Superior temporal gyrus (tissue), 1 donor: ENCODE measurements around the gene CROCC.
"Not testable (repeated sequence)": the region's sequence is repeated elsewhere in the genome, so short reads cannot be mapped to it uniquely, and the experiment has no call there.

Source experiments
- DNase-seq: peaks from one replicate; pipeline ENCODE4 v3.0.0-alpha.2; 2016; ENCODE audit errors: extremely low spot score

The CROCC gene

DNA sequence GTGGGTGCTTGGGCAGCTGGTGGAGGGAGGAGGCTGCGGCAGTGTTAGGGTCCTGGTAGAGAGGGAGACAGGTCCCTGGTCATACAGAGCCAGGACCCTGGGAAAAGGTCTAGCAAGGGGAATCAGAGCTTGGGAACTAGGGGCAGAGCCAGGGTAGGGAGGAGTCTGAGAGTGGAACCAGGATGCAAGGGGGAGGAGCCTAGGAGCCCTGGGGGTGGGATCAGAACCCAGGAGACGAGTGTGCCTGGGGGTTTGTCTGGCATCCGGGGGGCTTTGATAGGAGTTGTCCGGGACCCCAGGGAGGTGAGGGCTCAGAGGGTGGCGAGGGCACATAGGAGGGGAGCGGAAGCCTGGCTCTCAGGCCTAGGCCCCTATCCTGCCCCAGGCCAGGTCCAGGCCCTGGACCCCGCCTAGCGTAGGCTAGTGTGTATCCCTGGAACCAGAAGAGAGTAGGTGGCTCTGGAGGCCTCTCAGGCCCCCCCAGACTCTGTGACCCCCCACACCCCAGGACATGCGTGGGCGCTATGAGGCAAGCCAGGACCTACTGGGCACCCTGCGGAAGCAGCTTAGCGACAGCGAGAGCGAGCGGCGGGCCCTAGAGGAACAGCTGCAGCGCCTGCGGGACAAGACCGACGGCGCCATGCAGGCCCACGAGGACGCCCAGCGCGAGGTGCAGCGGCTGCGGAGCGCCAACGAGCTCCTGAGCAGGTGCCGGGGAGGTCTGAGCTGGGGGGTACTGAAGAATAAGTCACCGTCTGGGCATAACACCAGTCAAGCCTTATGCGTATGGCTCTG, 17.9 kb downstream of the CROCC start:
- not testable (repeated sequence) for DNase-seq

DNA sequence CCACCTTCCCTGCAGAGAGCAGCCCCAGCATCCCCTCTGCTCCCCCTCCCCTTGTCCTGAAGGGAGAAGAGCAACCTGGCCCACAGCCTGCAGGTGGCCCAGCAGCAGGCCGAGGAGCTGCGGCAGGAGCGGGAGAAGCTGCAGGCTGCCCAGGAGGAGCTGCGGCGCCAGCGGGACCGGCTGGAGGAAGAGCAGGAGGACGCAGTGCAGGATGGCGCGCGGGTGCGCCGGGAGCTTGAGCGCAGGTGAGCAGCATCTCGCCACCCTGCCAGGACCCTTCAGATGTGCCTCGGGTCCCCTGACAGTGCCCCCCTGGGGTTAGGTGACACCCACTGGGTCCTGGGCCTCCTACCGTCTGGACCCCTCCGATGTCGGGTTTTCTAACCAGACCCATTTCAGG, 22.3 kb downstream of the CROCC start:
- DNase-seq: no peak

DNA sequence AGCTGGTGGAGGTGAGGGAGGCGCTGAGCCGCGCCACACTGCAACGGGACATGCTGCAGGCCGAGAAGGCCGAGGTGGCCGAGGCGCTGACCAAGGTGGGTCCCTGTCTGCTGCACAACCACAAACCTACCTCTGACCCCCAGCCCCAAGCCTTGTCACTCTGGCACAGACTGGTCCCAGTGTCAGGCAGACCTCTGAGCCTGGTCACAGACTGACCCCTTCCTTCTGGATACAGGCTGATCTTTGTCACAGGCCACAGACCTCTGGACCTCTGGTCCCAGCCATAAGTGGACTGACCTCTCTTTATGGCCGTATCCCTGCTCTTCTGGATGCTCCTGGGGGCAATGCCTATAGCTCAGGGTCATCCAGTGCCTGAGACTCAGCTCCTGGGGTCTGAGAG, 23.8 kb downstream of the CROCC start:
- not testable (repeated sequence) for DNase-seq

DNA sequence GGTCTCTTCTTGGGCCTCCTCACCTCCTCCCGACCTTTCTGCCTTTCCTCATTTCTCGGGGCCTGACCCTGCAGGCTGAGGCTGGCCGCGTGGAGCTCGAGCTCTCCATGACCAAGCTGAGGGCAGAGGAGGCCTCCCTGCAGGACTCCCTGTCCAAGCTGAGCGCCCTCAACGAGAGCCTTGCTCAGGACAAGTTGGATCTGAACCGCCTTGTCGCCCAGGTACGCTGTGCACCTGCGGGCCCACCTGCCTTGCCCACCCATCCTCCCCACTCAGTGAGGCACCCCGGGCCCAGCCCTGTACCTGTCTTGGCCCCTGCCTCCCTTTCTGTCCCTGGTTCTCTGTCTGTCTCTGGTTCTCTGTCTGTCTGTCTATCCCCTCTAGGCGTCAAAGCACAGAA, 24.5 kb downstream of the CROCC start:
- DNase-seq: not testable (repeated sequence)

DNA sequence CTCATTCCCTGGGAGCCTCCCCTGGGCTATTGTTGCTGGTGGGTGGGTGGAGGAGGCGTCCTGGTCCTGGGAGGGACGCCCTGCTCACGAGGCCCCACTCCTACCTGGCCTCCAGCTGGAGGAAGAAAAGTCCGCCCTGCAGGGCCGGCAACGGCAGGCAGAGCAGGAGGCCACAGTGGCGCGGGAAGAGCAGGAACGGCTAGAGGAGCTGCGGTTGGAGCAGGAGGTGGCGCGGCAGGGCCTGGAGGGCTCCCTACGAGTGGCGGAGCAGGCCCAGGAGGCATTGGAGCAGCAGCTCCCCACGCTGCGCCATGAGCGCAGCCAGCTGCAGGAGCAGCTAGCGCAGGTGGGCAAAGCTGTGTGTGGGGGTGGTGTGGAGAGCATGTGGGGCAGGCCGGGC, 24.9 kb downstream of the CROCC start:
- no peak for DNase-seq

DNA sequence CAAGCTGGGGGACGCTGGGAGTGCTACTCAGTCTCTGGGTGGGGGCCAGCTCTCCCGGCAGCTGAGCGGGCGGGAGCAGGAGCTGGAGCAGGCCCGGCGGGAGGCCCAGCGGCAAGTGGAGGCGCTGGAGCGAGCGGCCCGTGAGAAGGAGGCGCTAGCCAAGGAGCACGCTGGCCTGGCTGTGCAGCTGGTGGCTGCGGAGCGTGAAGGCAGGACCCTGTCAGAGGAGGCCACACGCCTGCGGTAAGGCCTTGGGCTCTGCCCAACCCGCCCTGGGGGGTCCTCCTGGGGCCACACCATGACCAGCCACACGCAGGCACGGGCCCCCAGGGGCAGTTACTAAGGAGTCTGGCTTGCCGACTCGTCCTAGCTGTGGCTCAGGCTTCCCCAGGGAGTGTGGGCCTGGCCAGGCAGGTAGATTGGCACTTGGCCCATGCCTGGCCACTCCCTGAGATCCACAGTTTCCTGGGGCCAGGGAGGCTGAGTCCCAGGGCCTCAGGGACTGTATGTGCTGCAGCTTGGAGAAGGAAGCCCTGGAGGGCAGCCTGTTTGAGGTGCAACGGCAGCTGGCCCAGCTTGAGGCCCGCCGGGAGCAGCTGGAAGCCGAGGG, 26.7 kb downstream of the CROCC start:
- not testable (repeated sequence) for DNase-seq

DNA sequence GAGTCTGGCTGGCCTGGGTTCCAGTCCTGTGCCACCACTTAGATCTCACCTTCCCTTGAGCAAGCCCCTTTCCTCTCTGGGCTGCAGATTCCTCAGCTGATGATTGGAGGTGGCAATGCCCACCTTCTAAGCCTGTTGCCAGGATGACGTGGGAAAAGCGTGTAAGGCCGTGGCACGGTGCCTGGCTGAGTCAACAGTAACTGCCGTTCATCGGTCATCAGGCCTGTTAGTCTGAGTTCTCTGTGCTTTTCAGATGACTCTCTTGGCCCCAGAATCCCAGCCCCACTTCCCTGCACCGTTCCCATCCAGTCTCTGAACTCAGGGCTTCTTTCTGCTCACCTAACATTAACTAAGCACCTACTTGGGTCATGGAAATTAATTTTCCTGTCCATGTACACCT, 27.3 kb downstream of the CROCC start:
- not testable (repeated sequence) for DNase-seq

DNA sequence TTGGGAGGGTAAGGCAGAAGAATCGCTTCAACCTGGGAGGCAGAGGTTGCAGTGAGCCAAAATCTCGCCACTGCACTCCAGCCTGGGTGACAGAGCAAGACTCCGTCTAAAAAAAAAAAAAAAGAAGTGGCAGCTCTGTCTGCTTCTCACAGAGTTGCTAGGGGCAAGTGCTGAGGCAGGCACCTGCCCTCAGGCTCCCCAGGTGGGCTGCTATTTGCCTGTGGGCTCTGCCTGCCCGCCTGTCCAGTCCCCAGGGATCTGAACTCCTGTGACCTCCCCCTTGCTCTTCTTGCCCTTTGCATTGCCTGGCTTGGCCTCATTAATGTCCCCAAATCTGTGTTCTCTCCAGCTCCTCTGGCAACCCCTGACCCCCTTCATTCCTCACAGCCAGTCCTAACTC, 30.6 kb downstream of the CROCC start:
- DNase-seq: not testable (repeated sequence)

DNA sequence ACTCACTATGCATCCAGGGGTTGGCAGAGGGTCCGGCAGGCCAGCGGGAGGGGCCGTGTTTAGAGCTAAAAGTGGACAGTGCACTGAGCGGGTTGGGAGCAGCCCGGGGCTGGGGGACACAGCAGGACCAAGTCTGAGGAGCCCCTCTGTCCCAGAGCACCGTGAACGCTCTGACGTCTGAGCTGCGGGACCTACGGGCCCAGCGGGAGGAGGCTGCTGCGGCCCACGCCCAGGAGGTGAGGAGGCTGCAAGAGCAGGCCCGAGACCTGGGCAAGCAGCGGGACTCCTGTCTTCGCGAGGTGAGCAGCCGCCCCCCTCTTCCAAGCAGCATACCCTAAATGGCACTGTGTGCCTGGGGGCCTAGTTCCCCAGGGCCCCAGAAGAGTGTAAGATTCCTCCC, 32.8 kb downstream of the CROCC start:
- DNase-seq: no peak

DNA sequence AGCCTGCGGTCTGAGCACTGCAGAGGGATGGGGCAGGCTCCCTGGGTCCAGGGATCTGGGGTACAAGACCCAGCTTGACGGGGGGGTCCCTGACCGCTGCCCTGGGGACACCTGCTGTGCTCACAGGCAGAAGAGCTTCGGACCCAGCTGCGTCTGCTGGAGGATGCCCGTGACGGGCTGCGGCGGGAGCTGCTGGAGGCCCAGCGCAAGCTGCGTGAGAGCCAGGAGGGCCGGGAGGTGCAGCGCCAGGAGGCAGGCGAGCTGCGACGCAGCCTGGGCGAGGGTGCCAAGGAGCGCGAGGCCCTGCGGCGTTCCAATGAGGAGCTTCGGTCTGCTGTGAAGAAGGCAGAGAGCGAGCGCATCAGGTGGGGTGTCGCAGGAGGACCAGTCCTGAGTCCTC, 33.5 kb downstream of the CROCC start:
- no peak for DNase-seq

DNA sequence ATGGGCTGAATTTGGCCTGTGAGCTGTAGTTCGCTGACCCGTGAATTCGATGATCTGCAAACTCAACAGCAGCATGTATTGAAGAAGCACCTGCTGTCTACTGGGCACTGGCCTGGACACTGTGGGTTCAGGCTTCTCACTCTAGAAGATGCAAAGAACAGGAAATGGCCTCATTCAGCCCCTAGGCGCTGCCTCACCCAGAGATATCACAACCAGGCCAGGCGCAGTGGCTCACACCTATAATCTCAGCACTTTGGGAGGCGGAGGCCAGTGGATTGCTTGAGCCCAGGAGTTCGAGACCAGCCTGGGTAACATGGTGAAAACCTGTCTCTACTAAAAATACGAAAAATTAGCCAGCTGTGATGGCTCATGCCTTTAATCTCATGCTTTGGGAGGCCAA, 35.0 kb downstream of the CROCC start:
- DNase-seq: no peak

DNA sequence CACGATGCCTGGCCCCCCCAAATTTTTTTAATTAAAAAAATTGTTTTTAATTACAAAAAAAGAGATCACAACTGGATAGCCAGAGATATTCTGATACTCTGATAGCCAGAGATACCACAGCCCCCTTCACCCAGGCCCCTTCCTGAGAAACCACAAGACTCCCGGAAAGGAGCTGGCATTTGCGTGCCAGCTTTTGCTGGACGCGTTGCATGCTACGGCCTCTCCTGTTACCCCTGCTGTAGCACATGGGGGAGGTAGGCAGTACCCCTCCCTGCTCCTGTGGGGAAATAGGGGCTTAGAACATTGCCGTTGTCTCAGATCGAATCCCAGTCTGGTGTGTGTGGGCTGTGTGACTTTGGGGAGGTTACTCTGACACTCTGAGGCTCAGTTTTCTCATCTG, 36.0 kb downstream of the CROCC start:
- no peak for DNase-seq

DNA sequence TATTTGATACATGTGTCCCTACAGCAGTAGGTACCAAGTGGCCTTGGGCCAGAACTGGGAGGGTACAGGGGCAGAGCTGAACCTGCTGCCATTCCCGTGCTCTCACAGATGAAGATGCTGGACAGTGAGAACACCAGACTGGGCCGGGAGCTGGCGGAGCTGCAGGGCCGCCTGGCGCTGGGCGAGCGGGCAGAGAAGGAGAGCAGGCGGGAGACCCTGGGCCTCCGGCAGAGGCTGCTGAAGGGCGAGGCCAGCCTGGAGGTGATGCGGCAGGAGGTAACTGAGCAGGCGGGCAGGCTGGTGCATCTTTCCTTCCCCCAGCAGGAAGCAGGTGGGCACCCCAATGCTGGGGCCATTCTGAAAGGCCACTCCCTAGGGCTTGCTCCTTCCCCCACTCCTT, 36.7 kb downstream of the CROCC start:
- no peak for DNase-seq

DNA sequence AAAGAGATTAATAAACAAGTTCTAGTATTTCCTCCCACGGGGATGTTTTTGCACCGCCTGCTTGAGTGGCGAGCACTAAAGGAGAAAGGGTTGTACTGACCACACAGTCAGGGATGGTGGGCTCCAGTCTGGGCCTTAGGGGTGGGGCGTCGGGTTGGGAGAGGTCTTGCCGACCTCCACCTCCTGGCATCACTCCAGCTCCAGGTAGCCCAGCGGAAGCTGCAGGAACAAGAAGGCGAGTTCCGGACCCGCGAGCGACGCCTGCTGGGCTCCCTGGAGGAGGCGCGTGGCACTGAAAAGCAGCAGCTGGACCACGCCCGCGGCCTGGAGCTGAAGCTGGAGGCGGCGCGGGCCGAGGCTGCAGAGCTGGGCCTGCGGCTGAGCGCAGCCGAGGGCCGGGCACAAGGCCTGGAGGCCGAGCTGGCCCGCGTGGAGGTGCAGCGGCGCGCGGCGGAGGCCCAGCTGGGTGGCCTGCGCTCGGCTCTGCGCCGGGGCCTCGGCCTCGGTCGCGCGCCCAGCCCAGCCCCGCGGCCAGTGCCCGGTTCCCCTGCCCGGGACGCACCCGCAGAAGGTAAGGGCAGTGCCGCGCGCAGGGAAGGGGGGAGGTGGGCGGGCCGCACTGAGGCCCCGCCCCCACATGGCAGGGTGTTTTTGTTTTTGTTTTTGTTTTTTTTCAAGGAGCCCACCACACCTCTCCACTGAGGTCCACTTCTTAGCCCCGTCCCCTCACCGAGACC, 39.0 kb downstream of the CROCC start:
- DNase-seq: peak; percentile 34

DNA sequence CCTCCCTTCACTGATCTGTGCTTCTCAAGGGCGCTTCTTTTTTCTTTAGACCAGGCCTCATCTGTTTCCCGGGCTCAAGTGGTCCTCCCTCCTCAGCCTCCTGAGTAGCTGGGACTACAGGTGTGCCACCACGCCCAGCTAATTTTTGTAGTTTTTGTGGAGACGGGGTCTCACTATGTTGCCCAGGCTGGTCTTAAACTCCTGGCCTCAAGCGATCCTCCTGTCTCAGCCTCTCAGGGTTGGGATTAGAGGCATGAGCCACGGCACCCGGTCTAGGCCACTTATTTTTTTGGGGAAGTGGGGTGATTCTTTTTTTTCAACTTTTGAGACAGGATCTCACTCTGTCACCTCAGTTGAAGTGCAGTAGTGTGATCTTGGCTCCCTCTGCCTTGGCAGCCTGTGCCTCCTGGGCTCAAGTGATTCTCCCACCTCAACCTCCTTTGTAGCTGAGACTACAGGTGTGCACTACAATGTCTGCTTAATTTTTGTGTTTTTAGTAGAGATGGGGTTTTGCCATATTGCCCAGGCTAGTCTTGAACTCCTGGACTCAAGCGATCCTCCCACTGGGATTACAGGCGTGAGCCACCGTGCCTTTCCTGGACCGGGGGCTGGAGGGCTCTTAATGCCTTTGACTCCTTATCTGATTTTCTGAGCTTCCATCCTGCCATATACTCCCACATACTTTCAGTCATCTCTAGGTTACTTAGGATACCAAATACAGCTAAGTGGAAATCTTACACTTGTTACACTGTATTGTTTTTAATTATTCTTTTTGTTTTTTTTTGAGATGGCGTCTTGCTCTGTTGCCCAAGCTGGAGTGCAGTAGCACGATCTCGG, 39.8 kb downstream of the CROCC start:
- no peak for DNase-seq

DNA sequence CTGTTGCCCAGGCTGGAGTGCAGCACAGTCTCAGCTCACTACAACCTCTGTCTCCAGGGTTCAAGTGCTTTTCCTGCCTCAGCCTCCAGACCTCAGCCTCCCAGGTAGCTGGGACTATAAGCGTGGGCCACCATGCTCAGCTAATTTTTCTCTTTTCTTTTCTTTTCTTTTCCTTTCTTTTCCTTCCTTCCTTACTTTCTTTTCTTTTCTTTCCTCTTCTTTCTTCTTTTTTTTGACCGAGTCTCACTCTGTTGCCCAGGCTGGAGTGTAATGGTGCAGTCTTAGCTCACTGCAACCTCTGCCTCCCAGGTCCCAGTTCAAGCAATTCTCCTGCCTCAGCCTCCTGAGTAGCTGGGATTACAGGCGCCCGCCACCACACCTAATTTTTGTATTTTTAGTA, 42.4 kb downstream of the CROCC start:
- not testable (repeated sequence) for DNase-seq

DNA sequence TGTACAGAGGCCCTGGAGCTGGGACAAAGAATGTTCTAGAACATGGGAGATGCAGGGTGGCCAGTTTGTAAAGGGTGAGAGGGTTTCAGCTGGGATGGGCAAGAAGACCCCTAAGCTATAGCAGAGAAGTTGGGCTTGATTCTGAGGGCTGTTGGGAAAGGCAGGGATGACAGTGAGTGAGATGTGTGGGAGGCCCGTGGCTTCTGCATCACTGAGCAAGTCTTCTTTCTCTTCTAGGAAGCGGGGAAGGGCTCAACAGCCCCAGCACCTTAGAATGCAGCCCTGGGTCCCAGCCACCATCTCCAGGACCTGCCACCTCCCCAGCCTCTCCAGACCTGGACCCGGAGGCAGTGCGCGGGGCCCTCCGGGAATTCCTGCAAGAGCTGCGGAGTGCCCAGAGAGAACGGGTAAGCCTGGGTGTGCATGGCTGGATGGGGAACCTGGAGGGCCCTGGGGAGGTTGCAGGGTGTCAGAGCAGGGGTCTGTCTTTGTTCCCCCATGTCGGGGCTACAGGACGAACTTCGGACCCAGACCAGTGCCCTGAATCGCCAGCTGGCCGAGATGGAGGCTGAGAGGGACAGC, 43.8 kb downstream of the CROCC start:
- DNase-seq: no peak

DNA sequence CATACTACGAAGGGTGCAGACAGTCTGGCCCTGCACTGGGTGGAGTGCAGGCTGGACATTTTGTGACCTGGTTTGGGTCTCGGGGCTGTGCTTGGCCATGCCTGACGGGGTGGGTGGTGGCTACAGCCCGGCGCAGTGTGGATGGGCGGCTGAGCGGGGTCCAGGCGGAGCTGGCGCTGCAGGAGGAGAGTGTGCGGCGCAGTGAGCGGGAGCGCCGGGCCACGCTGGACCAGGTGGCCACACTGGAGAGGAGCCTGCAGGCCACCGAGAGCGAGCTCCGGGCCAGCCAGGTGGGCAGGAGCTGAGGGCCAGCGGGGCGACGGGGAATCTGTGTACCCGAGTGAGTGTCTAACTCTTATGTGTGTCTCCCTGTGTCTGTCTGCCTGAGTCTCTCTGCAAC, 44.6 kb downstream of the CROCC start:
- DNase-seq: no peak

DNA sequence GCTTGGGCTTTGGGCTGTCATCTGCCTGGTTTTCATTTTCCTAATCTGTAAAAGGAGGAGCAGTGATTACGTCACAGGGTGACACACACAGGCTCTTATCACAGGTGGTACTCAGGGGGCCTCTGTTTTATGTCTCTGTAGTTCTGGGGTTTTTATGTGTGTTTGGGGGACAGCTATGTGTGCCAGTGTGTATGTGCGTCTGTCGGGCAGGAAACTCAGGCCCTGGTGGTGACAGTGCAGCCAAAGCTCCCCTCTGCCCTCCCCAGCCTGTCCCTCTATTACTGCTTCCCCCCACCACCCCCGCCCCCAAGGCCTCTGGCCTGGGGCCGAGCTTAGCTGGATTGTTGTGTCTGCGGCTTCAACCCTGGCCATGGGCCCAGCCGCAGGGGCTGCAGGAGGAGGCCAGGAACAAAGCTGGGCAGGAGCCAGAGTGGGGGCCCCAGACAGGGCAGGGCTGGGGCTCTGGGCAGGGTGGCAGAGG, 45.4 kb downstream of the CROCC start:
- DNase-seq: peak; percentile 26

DNA sequence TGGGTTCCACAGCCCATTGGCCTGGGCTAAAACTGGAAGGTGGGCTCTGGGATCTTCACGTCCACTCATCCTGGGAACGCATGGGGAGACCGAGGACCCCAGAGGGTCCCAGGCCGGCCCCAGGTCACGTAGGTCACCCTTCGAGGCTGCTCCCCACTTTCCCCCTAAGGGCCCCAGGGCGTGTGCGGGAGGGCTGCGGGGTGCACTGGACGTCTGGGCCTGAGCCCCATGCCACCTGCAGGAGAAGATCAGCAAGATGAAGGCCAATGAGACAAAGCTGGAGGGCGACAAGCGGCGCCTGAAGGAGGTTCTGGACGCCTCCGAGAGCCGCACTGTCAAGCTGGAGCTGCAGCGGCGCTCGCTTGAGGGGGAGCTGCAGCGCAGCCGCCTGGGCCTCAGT, 46.2 kb downstream of the CROCC start:
- DNase-seq: no peak

DNA sequence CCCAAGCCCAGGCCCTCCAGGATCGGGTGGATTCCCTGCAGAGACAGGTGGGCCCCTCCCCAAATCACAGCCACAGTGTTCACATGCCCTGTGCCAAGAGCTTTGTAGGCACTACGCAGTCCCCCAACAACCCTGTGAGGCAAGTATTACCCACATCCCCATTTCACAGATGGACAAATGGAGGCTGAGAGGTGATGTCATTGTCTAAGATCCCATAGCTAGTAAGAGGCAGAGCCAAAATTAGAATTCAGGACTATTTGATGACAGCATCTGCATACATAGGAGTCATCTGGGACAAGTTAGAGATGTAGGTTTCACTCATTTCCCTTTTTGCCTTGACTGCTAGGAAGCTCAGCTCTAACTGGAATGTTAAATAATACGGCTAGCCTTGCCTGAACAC, 46.6 kb downstream of the CROCC start:
- no peak for DNase-seq
